Measurements from ENCODE around the gene PPP2R5C. TPM values are rescaled to one million over a fixed set of nuclear protein-coding genes. Genes with fewer than 3 reads are reported as not detected.

PPP2R5C gene
- total and polyA plus RNA-seq, 9 of the 15 experiments (the other 6 are each of a cell fraction or from before 2014, with no cell fraction given): 284 to 617 (median 395) TPM

DNA sequence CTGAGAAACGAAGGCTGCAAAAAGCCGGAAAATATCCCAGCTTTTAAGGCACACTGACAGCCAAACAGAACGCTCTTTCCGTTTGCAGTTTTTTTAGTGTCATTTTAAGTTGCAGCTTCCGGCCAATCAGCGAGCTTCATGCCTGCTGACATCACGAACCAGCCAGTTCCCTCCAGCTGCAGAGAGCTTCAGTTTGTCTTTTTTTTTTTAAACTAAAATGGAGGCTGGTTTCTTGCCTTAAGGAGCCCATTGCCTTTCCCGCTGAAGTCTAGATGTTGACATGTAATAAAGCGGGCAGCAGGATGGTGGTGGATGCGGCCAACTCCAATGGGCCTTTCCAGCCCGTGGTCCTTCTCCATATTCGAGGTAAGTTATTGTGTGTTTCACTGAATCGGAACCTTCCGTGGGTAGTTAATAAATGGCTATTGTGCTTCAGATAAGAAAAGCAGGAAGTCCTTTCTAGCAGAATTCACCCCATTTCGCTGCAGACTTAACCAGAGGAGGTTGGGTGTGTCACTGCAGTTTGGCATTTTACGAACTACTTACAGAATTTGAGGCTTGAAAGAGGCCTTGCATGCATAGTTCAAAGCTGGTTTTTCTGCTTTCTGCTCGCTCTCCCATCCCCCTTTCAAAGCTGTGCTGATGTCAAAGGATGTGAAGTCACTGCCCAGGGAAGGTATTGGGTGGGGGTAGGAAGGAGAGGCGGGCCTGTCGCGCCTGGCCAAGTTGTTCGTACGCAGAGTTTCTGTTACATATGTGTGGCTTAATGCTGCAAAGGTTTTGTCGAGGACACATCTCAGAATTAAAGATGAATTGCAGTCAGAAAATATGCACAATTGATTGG lies 48.4 kb downstream of the PPP2R5C start (continued):
- TF ChIP-seq, protein P1, sequence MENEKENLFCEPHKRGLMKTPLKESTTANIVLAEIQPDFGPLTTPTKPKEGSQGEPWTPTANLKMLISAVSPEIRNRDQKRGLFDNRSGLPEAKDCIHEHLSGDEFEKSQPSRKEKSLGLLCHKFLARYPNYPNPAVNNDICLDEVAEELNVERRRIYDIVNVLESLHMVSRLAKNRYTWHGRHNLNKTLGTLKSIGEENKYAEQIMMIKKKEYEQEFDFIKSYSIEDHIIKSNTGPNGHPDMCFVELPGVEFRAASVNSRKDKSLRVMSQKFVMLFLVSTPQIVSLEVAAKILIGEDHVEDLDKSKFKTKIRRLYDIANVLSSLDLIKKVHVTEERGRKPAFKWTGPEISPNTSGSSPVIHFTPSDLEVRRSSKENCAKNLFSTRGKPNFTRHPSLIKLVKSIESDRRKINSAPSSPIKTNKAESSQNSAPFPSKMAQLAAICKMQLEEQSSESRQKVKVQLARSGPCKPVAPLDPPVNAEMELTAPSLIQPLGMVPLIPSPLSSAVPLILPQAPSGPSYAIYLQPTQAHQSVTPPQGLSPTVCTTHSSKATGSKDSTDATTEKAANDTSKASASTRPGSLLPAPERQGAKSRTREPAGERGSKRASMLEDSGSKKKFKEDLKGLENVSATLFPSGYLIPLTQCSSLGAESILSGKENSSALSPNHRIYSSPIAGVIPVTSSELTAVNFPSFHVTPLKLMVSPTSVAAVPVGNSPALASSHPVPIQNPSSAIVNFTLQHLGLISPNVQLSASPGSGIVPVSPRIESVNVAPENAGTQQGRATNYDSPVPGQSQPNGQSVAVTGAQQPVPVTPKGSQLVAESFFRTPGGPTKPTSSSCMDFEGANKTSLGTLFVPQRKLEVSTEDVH (IDR thresholded peaks at IDR 0.05; ENCODE audit: low read depth, partially characterized antibody): no peak
- TF ChIP-seq TSC22D4 (tag; IDR thresholded peaks at IDR 0.05) (no peak), KDM5B (IDR thresholded peaks at IDR 0.05; ENCODE audit: insufficient replicate concordance, low read depth, low read length) (no peak), SPI1 (IDR thresholded peaks at IDR 0.05; ENCODE audit: borderline replicate concordance, low read depth, low read length) (peak; percentile 79; the same call in 1 of the 2 replicates), ZNF324 (CRISPR knock-in tag; IDR thresholded peaks at IDR 0.05) (no peak), TAL1 (IDR thresholded peaks at IDR 0.05) (no peak), ZNF695 (CRISPR knock-in tag; IDR thresholded peaks at IDR 0.05) (no peak), HDAC6 (IDR thresholded peaks at IDR 0.05; ENCODE audit: low read depth, low read length) (no peak), FOXJ3 (CRISPR knock-in tag; IDR thresholded peaks at IDR 0.05) (no peak), POLR2B (IDR thresholded peaks at IDR 0.05; ENCODE audit: low read depth, partially characterized antibody) (peak; percentile 43), TRIM24 (IDR thresholded peaks at IDR 0.05) (0 out of 4 replicates have a peak, but pooled peaks of 1 of the 2 experiments have one; percentile 13), LEF1 (IDR thresholded peaks at IDR 0.05) (peak; percentile 42; the same call in 1 of the 2 replicates), HDGF (IDR thresholded peaks at IDR 0.05) (no peak), RFX1 (IDR thresholded peaks at IDR 0.05) (no peak), TCF7 (IDR thresholded peaks at IDR 0.05; ENCODE audit: borderline replicate concordance) (no peak)
- TF ChIP-seq, protein P2, sequence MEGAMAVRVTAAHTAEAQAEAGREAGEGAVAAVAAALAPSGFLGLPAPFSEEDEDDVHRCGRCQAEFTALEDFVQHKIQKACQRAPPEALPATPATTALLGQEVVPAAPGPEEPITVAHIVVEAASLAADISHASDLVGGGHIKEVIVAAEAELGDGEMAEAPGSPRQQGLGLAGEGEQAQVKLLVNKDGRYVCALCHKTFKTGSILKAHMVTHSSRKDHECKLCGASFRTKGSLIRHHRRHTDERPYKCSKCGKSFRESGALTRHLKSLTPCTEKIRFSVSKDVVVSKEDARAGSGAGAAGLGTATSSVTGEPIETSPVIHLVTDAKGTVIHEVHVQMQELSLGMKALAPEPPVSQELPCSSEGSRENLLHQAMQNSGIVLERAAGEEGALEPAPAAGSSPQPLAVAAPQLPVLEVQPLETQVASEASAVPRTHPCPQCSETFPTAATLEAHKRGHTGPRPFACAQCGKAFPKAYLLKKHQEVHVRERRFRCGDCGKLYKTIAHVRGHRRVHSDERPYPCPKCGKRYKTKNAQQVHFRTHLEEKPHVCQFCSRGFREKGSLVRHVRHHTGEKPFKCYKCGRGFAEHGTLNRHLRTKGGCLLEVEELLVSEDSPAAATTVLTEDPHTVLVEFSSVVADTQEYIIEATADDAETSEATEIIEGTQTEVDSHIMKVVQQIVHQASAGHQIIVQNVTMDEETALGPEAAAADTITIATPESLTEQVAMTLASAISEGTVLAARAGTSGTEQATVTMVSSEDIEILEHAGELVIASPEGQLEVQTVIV (CRISPR knock-in tag; IDR thresholded peaks at IDR 0.05; ENCODE audit: borderline replicate concordance): no peak
- TF ChIP-seq, protein P3, sequence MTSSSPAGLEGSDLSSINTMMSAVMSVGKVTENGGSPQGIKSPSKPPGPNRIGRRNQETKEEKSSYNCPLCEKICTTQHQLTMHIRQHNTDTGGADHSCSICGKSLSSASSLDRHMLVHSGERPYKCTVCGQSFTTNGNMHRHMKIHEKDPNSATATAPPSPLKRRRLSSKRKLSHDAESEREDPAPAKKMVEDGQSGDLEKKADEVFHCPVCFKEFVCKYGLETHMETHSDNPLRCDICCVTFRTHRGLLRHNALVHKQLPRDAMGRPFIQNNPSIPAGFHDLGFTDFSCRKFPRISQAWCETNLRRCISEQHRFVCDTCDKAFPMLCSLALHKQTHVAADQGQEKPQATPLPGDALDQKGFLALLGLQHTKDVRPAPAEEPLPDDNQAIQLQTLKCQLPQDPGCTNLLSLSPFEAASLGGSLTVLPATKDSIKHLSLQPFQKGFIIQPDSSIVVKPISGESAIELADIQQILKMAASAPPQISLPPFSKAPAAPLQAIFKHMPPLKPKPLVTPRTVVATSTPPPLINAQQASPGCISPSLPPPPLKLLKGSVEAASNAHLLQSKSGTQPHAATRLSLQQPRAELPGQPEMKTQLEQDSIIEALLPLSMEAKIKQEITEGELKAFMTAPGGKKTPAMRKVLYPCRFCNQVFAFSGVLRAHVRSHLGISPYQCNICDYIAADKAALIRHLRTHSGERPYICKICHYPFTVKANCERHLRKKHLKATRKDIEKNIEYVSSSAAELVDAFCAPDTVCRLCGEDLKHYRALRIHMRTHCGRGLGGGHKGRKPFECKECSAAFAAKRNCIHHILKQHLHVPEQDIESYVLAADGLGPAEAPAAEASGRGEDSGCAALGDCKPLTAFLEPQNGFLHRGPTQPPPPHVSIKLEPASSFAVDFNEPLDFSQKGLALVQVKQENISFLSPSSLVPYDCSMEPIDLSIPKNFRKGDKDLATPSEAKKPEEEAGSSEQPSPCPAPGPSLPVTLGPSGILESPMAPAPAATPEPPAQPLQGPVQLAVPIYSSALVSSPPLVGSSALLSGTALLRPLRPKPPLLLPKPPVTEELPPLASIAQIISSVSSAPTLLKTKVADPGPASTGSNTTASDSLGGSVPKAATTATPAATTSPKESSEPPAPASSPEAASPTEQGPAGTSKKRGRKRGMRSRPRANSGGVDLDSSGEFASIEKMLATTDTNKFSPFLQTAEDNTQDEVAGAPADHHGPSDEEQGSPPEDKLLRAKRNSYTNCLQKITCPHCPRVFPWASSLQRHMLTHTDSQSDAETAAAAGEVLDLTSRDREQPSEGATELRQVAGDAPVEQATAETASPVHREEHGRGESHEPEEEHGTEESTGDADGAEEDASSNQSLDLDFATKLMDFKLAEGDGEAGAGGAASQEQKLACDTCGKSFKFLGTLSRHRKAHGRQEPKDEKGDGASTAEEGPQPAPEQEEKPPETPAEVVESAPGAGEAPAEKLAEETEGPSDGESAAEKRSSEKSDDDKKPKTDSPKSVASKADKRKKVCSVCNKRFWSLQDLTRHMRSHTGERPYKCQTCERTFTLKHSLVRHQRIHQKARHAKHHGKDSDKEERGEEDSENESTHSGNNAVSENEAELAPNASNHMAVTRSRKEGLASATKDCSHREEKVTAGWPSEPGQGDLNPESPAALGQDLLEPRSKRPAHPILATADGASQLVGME (CRISPR knock-in tag; IDR thresholded peaks at IDR 0.05): no peak
